ENCODE data around the gene MRPL22.

DNA sequence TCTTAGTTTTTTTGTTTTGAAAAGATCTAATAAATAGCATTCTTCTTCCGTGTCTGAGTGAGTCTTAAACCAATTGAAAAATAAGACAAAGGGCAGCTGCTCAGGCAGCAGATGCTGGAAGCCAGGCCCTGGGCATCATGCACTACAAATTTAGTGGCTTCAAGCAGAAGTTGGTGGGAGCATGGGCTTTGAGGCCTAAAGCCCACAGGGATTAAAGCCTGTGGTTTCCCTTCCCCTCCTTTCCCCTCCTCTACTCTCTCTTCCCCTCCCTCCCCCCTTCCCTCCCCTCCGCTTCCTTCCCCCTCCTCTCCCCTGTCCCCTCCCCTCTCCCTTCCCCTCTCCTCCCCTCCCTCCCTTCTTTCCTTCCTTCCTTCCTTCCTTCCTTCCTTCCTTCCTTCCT, 52.6 kb downstream of the MRPL22 start:
- TF ChIP-seq RAD21 (IDR thresholded peaks at IDR 0.05; ENCODE audit: low read length) (no peak), POLR2AphosphoS5 (IDR thresholded peaks at IDR 0.05; ENCODE audit: low read depth, low read length) (no peak), RXRA (IDR thresholded peaks at IDR 0.05; ENCODE audit: borderline replicate concordance, low read depth) (no peak)
- TF ChIP-seq, protein P1, sequence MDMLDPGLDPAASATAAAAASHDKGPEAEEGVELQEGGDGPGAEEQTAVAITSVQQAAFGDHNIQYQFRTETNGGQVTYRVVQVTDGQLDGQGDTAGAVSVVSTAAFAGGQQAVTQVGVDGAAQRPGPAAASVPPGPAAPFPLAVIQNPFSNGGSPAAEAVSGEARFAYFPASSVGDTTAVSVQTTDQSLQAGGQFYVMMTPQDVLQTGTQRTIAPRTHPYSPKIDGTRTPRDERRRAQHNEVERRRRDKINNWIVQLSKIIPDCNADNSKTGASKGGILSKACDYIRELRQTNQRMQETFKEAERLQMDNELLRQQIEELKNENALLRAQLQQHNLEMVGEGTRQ (IDR thresholded peaks at IDR 0.05; ENCODE audit: borderline replicate concordance, low read depth, low read length) = no peak
